IPS-15b (cell line): ENCODE measurements around the gene AUNIP.

Experiments used
- H3K27me3 ChIP-seq: one replicate; pipeline ENCODE4 v1.6.1; 2013; ENCODE audit warnings: low read length; ENCODE audit not compliant: control insufficient read depth, insufficient read depth
- H3K36me3 ChIP-seq: one replicate; pipeline ENCODE4 v1.6.1; 2013; ENCODE audit warnings: low read length; ENCODE audit not compliant: control insufficient read depth, insufficient read depth
- H3K4me1 ChIP-seq: one replicate; pipeline ENCODE4 v1.6.1; 2013; ENCODE audit warnings: mild to moderate bottlenecking, low read length; ENCODE audit not compliant: control insufficient read depth, insufficient read depth
- H3K4me3 ChIP-seq: one replicate; pipeline ENCODE4 v1.5.1; 2013; ENCODE audit warnings: low read depth, low read length
- H3K9ac ChIP-seq: one replicate; pipeline ENCODE4 v1.6.1; 2013; ENCODE audit warnings: low read depth, mild to moderate bottlenecking, low read length
- H3K9me3 ChIP-seq: one replicate; pipeline ENCODE4 v1.6.1; 2013; ENCODE audit warnings: mild to moderate bottlenecking, low read length; ENCODE audit not compliant: control insufficient read depth, insufficient read depth

AUNIP gene, protein sequence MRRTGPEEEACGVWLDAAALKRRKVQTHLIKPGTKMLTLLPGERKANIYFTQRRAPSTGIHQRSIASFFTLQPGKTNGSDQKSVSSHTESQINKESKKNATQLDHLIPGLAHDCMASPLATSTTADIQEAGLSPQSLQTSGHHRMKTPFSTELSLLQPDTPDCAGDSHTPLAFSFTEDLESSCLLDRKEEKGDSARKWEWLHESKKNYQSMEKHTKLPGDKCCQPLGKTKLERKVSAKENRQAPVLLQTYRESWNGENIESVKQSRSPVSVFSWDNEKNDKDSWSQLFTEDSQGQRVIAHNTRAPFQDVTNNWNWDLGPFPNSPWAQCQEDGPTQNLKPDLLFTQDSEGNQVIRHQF

DNA sequence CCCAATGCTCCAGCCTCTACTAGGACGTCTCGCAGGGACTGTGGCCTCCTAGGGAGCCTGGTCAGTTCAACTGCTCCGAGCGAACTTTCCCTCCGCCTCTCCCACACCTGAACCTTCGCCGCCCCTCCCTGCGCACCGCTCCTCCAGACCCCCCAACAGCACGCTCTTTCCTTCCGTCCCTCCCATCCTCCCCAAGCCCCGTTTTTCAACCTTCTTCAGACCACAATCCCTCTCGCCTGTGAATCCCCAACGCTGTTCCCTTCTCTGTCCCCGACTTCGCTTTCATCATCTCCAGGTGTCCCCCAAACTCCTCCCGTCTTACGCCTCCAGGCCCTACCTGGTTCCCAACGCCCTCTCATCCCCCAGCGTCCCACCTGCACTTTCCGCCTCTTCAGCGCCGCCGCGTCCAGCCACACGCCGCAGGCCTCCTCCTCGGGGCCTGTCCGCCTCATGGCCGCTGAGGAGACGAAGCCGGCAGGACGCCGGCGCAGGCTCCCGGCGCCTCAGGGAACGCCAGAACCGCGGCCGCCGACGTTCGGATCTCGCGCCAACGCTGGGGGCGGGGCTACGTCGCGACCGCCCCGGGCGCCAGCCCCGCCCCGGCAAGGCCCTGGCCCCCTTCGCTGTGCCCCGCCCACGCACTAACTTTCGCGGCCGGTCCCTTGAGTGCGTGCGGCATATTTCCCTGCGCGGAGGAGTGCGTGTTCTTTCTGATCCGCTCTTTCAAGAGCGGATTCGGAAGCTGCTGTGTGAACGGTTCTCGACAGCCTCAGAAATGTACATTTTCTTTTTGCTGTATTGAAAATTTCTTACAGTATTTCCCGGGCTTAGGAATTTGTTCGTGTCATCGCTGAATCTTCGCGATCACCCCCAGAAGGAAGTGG, at the start of gene AUNIP:
TSS of gene AUNIP (minus strand) at position 552 of the 884 bp plus-strand sequence. CDS start at position 452, 100 bp downstream.
- H3K9me3 ChIP-seq: no peaks in the 10 kb centered on the region
- H3K4me1 ChIP-seq: no peaks in the 10 kb centered on the region

DNA sequence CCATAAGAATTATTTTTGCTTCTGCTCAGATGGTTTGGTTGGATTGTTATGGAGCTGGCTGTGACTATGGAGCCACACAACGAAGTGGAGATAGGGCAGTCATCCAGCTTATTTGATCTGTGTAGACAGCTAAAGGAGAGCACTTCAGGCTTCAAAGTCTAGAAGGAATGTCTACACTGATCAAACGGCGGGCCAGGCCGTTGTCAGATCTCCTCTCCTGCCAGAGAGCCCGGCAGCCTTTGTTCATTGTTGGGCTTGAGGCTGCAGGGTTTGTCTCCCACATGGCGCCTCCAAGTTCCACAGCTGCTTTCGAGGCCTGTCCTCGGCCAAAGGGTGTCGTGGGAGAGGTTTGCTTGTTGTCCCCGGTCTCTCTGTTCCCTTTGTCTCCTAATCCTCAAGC, 49.8 kb upstream of the AUNIP start:
- peaks cover 8% of the 10 kb centered on the region for H3K4me1 ChIP-seq
- no peaks in the 10 kb centered on the region for H3K9me3 ChIP-seq
- peaks cover 2% of the 10 kb centered on the region for H3K27me3 ChIP-seq
- H3K36me3 ChIP-seq: no peaks in the 10 kb centered on the region
- no peak overlapping the region for H3K9ac ChIP-seq
- no peak overlapping the region for H3K4me3 ChIP-seq

More for the DNA sequence above, at the start of gene AUNIP:
- Histone ChIP-seq H3K9ac (peak within 1 kb of the TSS; percentile 67), H3K36me3 (peaks cover 3% of the 10 kb centered on the region), H3K27me3 (no peaks in the 10 kb centered on the region), H3K4me3 (peak within 1 kb of the TSS; percentile 71)

DNA sequence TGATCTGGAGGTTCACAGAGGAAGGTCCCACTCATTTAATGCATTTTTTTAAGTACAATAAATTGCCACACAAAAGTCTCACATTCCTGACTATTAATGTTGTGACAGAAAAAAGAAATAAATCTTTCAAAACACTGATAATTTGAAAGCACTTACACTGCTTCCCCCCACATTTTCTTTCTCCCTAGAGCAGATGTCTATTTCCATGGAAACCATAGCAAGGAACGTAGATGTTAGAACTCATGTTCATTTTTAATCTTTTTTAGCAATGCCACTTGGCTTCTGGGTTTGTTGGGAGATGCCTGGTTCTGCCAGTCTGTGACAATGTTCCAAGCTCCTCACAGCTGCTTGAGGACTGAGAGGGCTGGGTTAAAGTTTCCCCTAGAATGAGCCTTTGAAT, 48.9 kb upstream of the AUNIP start:
- no peaks in the 10 kb centered on the region for H3K36me3 ChIP-seq
- H3K4me3 ChIP-seq: no peak overlapping the region
- no peaks in the 10 kb centered on the region for H3K9me3 ChIP-seq
- H3K4me1 ChIP-seq: peaks cover 8% of the 10 kb centered on the region
- peaks cover 2% of the 10 kb centered on the region for H3K27me3 ChIP-seq
- no peak overlapping the region for H3K9ac ChIP-seq

DNA sequence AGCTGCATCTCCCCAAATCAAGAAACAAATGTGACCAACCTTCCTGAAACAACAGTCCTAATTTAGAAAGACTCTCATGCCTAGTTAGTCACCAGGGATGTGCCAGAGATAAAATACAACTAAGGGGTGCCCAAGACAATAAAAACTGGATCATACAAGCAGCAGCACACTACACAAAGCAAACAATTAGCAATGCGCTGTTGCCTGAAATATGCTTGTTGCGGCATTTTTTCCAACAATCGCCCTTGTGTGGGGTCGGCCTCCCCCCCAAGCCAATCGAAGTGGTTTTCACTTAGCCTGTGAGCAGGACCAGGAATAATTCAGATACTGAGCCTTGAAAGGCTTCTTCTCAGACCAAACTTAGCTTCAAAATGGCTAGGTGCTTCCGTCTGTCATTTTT, 48.3 kb upstream of the AUNIP start:
- Histone ChIP-seq H3K4me3 (no peak overlapping the region), H3K9me3 (no peaks in the 10 kb centered on the region), H3K4me1 (peaks cover 8% of the 10 kb centered on the region), H3K27me3 (peaks cover 2% of the 10 kb centered on the region), H3K36me3 (no peaks in the 10 kb centered on the region), H3K9ac (no peak overlapping the region)

DNA sequence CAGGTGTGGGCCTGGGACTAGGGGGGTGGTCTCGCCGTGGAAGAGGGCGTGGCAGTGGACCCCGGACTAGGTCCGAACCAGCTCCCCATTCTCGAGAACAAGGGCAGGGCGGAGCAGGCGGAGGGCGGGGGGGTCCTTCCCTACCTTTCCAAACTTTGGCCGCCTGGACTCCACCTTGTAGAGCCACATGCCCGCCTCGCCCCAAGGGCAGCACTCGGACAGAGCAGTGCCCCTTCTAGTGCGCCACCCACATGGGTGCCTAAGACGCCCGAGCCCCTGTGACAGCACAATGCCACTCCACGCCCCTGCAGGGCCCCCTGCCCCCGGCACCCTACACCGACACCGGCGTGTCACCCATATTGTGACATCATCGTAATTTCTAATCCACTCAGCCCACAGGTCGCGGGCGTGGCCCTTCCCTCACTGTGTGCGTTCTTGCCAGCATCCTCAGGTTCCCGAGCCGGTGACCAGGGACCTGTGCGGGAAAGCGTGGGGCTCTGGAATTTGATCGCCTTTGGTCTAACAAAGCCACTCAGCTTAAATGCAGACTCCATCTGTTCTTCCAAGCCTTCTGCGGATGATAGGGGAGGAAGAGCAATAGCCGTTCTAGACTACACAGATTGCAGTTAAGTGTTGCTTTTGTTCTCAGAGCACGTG, 47.5 kb upstream of the AUNIP start:
- Histone ChIP-seq H3K4me3 (peak overlapping the region; percentile 72), H3K9me3 (no peaks in the 10 kb centered on the region), H3K36me3 (no peaks in the 10 kb centered on the region), H3K4me1 (peaks cover 8% of the 10 kb centered on the region), H3K9ac (peak overlapping the region; percentile 80), H3K27me3 (peaks cover 2% of the 10 kb centered on the region)

DNA sequence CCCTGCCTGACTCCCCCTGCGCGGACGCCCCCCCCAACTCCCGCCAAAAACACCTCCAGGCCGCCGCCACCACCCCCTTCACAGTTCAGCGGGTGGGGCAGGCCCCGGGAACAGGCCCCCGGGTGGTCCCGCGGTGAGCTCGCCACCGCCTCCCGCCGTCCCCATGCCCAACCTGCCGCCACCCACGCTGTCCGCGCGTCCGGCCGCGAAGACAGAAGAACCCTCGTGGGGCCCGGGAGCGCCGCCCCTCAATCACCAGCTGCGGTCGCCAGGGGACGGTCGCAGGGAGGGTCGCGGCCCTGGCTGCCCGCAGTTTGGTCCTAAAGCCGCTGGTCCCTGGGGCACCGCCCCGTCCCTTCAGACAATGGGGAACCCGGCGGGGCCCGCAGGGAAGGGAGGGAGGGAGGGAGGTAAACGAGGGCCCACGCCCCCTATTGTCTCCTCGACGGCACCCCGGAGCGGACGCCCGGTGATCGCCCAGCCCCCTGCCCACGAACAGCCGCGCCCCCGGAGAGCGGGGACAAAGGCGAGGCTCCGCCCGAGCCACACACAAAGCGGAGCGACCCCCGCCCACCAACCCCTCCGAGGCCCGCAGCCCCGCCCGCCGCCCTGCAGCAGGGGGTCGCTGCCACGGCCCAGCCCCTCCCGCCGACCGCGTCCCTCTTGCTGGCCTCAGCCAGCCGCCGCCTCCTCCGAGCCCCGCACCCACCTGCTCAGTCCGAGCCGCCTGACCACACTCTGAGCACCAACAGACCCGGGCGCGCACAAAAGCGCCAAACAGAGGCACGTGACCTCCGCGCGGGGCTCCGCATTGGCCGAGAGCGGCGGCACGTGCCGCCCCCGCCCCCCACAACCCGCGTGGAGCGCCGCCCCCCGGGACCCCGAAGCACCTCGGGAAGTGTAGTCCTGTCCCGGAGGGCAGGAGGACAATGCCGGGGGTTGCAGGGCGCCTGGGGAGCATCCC, 46.7 kb upstream of the AUNIP start, which contains the start of gene STMN1:
TSS of gene STMN1 (minus strand) at position 740 of the 964 bp plus-strand sequence. CDS start 1,743 bp downstream, outside the sequence.
- H3K9me3 ChIP-seq: no peaks in the 10 kb centered on the region
- H3K27me3 ChIP-seq: peaks cover 2% of the 10 kb centered on the region
- peak within 1 kb of the TSS; percentile 89 for H3K4me3 ChIP-seq
- H3K4me1 ChIP-seq: peaks cover 8% of the 10 kb centered on the region
- peaks cover 6% of the 10 kb centered on the region for H3K36me3 ChIP-seq
- peak within 1 kb of the TSS; percentile 80 for H3K9ac ChIP-seq

DNA sequence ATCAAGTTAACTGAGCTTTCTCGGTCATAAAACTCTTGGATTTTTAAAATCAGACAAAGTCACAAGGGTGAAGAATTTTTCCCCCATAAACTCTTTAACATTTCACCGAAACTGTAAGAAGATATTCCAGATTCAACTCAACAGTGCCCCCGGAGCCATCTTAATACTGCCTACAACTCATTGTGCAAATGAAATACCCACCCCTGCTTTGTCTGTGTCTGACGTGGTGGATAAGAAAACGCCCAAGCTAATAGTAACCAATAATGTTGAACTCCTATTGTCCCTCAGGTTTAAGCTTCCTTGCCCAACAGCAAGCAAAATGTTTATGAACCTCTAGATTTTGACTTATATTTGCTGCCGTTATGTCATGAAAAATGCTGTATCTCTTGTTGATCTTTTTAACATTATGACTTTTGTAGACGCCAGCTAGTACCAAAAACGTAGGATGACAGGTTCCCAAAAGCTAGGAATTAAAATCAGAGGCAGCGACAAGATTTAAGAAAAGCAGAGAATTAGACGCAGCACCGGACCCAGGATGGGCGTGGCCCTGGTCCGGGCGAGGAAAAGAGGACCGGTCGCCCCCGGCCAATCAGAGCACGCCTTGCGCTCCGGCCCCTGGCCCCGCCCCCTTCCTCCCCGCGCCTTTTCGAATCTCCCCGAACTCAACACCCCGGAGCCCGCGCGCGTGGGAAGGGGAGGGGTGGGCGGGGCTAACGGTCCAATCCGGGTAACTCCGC, 45.9 kb upstream of the AUNIP start:
- Histone ChIP-seq H3K27me3 (peaks cover 2% of the 10 kb centered on the region), H3K4me1 (peaks cover 8% of the 10 kb centered on the region), H3K36me3 (peaks cover 14% of the 10 kb centered on the region), H3K4me3 (peak overlapping the region; percentile 89), H3K9ac (no peak overlapping the region), H3K9me3 (no peaks in the 10 kb centered on the region)

DNA sequence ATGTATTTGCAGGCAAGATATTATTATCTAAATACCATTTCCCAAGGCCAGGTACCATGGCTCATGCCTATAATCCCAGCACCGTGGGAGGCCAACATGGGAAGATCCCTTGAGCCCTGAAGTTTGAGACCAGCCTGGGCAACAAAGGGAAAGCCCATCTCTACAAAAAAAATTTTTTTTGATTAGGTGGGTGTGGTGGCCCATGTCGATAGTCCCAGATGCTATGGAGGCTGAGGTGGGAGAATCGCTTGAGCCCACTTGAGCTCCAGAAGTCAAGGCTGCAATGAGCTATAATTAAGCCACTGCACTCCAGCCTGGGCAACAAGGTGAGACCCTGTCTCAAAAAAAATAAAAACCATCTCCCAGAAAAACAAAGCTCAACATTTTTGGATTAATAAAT, 44.7 kb upstream of the AUNIP start:
- H3K9me3 ChIP-seq: no peaks in the 10 kb centered on the region
- H3K4me1 ChIP-seq: peaks cover 8% of the 10 kb centered on the region
- H3K36me3 ChIP-seq: peaks cover 14% of the 10 kb centered on the region
- no peak overlapping the region for H3K9ac ChIP-seq
- peak overlapping the region; percentile 89 for H3K4me3 ChIP-seq
- H3K27me3 ChIP-seq: no peaks in the 10 kb centered on the region

DNA sequence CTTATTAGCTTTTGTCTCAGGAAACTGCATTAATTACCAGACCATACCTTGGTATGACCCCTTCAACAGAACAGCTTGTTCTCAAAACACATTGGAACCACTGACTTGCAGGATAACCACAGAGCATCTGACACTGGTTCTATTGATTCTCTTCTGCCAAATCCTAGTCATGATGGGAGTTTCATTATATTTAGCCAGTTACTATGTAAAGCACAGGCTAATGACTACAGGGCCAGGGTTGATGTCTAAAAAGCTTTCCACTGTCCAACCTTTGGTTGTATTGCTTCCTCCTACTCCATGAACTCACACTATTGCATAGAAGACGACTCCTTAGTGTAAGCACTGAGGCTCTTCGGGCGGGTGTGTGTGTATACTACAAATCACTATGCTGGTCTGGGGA, 43.2 kb upstream of the AUNIP start:
- Histone ChIP-seq H3K27me3 (no peaks in the 10 kb centered on the region), H3K4me1 (peaks cover 8% of the 10 kb centered on the region), H3K36me3 (peaks cover 14% of the 10 kb centered on the region), H3K9me3 (no peaks in the 10 kb centered on the region), H3K4me3 (no peak overlapping the region), H3K9ac (no peak overlapping the region)

DNA sequence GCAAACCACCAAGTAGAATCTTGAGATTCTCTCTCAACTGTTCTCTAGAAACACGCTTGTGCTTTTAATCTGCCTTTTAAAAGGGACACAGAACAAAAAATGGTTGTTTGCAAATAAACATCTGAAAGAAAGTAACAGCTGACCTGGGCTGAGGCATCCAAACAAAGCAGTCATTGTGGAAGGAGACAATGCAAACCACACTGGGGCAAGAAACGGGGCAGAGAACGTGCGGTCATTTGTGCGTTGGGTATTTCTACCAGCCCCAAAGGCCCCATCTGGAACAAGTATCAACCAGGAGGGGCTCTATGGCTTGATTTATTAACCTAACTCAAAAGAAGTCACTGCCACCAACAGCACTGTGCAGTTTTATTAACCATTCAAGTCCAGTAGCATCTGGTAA, 41.0 kb upstream of the AUNIP start:
- H3K36me3 ChIP-seq: peaks cover 14% of the 10 kb centered on the region
- H3K4me1 ChIP-seq: peaks cover 4% of the 10 kb centered on the region
- H3K9me3 ChIP-seq: no peaks in the 10 kb centered on the region
- no peaks in the 10 kb centered on the region for H3K27me3 ChIP-seq
- H3K9ac ChIP-seq: no peak overlapping the region
- no peak overlapping the region for H3K4me3 ChIP-seq
